ENCODE data around the gene CCT6B. TPM values are rescaled to one million over a fixed set of nuclear protein-coding genes. Genes with fewer than 3 reads are reported as not detected.
"Not testable (repeated sequence)": the region's sequence is repeated elsewhere in the genome, so short reads cannot be mapped to it uniquely, and the experiment has no call there.

CCT6B gene
- total RNA-seq, 4 donors from 2014 or later = 0.94 to 5.0 (median 0.95) TPM; not detected in 1

DNA sequence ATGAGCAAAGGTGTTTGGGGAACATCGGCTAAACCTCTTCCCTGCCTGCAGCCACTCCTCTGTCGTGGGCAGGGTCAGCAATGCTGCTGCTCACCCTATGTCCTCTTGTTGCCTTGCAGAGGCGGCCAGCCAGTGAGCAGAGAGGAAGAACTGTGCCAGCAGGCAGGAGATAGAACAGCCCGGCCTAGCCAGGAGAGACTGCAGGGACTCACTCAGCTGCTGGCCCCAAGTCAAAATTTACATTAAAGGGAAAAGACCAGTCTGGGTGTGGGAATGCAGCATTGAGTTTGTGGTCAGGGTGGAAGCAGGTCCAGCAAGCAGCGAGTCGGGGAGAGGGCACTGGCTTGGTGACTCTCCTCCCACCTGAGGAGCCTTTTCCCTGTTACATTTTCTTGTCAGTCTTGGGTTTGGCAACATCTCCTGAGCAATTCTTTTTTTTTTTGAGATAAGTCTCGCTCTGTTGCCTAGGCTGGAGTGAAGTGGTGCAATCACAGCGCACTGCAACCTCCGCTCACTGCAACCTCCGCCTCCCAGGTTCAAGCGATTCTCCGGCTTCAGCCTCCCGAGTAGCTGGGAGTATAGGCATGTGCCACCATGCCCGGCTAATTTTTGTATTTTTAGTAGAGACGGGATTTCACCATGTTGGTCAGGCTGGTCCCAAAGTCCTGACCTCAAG lies 41.8 kb upstream of the CCT6B start:
- no peak for TF ChIP-seq POLR2A (IDR thresholded peaks at IDR 0.05)
- TF ChIP-seq CTCF (IDR thresholded peaks at IDR 0.05) = no peak
- H3K27me3 ChIP-seq = no peaks in the 10 kb centered on the region
- peak overlapping the region in 1 of 4 donors; percentile 34 for H3K27ac ChIP-seq
- H3K4me3 ChIP-seq = no peak overlapping the region
- H3K9me3 ChIP-seq = no peaks in the 10 kb centered on the region
- peaks cover 0 to 48% (median 0%) of the 10 kb centered on the region in 3 donors for H3K36me3 ChIP-seq
- H3K4me1 ChIP-seq = peaks cover 0 to 6% (median 2%) of the 10 kb centered on the region in 4 donors
- DNase-seq = no peak

- H3K36me3 ChIP-seq = peaks cover 0 to 44% (median 0%) of the 10 kb centered on the region in 3 donors
- no peak for DNase-seq
- H3K27me3 ChIP-seq = no peaks in the 10 kb centered on the region
- H3K4me3 ChIP-seq = no peak overlapping the region
- H3K4me1 ChIP-seq = peaks cover 0 to 14% (median 2%) of the 10 kb centered on the region in 4 donors
- no peak for TF ChIP-seq POLR2A (IDR thresholded peaks at IDR 0.05)
- TF ChIP-seq CTCF (IDR thresholded peaks at IDR 0.05) = no peak
- H3K27ac ChIP-seq = peak overlapping the region in 1 of 4 donors; percentile 34
- no peaks in the 10 kb centered on the region for H3K9me3 ChIP-seq
Observed at GRCh38 chr17:35001549-35001948, 40.3 kb upstream of the CCT6B start.

DNA sequence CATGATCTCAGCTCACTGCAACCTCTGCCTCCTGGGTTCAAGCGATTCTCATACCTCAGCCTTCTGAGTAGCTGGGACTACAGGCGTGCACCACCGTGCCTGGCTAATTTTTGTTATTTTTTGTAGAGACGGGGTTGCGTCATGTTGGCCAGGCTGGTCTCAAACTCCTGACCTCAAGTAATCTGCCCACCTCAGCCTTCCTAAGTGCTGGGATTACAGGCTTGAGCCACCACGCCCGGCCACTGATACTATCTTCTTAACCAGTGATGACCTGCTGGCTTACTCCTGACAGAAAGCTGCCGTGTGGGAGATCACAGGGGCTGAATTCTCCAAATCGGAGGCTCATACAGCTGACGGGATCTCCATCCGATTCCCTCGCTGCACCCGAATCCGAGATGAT lies 39.7 kb upstream of the CCT6B start:
- peaks cover 0 to 14% (median 2%) of the 10 kb centered on the region in 4 donors for H3K4me1 ChIP-seq
- H3K4me3 ChIP-seq, H3K9me3 ChIP-seq, H3K27me3 ChIP-seq, DNase-seq, H3K27ac ChIP-seq: not testable (repeated sequence)
- H3K36me3 ChIP-seq = peaks cover 0 to 49% (median 0%) of the 10 kb centered on the region in 3 donors

DNA sequence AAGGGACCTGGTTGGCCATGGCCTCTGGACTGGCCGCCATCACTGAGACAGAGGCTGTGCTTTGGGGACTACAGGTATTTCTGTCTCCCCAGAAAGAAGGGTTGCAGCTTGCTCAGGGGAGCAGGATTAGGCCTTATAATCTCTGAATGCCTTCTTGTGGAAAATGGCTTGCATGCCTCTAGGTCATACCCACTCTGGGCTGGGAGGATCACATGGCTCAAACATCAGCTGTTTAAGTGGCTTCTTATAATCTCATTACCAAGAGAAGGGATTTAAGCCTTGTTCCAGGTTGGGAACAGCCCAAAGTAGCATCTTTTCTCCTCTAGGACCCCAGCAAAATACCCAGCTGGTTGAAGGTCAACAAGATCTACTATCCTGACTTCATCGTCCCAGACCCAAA lies 38.2 kb upstream of the CCT6B start:
- DNase-seq = no peak
- peak overlapping the region in 1 of 4 donors; percentile 77 for H3K27ac ChIP-seq
- no peaks in the 10 kb centered on the region for H3K27me3 ChIP-seq
- H3K36me3 ChIP-seq = peaks cover 0 to 53% (median 0%) of the 10 kb centered on the region in 3 donors
- H3K4me1 ChIP-seq = peaks cover 0 to 14% (median 2%) of the 10 kb centered on the region in 4 donors
- no peaks in the 10 kb centered on the region for H3K9me3 ChIP-seq
- TF ChIP-seq POLR2A (IDR thresholded peaks at IDR 0.05) (no peak), CTCF (IDR thresholded peaks at IDR 0.05) (no peak)
- H3K4me3 ChIP-seq = no peak overlapping the region

GRCh38 chr17:34998205-34998604 lies 36.9 kb upstream of the CCT6B start:
- TF ChIP-seq CTCF (IDR thresholded peaks at IDR 0.05) = peak; percentile 45 to 93 (median 87)
- TF ChIP-seq POLR2A (IDR thresholded peaks at IDR 0.05) = peak in 1 of 2 donors; percentile 16
- Histone ChIP-seq H3K9me3 (no peaks in the 10 kb centered on the region), H3K36me3 (peaks cover 0 to 56% (median 0%) of the 10 kb centered on the region in 3 donors), H3K4me1 (peaks cover 0 to 14% (median 2%) of the 10 kb centered on the region in 4 donors), H3K27ac (peak overlapping the region in 3 of 4 donors; percentile 14 to 77 (median 23)), H3K4me3 (no peak overlapping the region), H3K27me3 (no peaks in the 10 kb centered on the region)
- peak; percentile 77 to 89 (median 84) for DNase-seq

- Histone ChIP-seq H3K9me3 (no peaks in the 10 kb centered on the region), H3K4me3 (no peak overlapping the region), H3K36me3 (peaks cover 0 to 61% (median 0%) of the 10 kb centered on the region in 3 donors), H3K27me3 (no peaks in the 10 kb centered on the region), H3K27ac (peak overlapping the region in 2 of 4 donors; percentile 23 to 77), H3K4me1 (peaks cover 0 to 14% (median 2%) of the 10 kb centered on the region in 4 donors)
- TF ChIP-seq CTCF (IDR thresholded peaks at IDR 0.05) (no peak), POLR2A (IDR thresholded peaks at IDR 0.05) (no peak)
- peak in 2 of 3 donors; percentile 19 to 52 for DNase-seq
Observed at GRCh38 chr17:34997355-34997862, 36.1 kb upstream of the CCT6B start.
